ENCODE measurements around the gene MED12. TPM values are rescaled to one million over a fixed set of nuclear protein-coding genes. Genes with fewer than 3 reads are reported as not detected.

Gene MED12
- total and polyA plus RNA-seq, 2 of the 8 experiments (the other 6 are each of a cell fraction or from before 2014, with no cell fraction given): 19.4 to 48.9 TPM

GRCh38 chrX:71140440-71140839 lies 22.0 kb downstream of the MED12 start:
- 100% methylated on average over 5 of the region's 6 CpGs; no CpG with 5 or more reads in 1 of the 2 experiments for WGBS, 2 experiments (ENCODE audit: extremely low coverage in 1 of 2, insufficient coverage in 1 of 2, insufficient read length in 1 of 2, insufficient replicate concordance in 2 of 2, low coverage in 1 of 2, low lambda C conversion rate in 2 of 2, missing lambda C conversion rate in 1 of 2)
- FAIRE-seq: no peak
- DNase-seq (ENCODE audit: low read depth in 1 of 2, low spot score in 2 of 2): no peak
- TF ChIP-seq RAD21 (IDR thresholded peaks at IDR 0.05 in 1 of 2, conservative IDR thresholded peaks at IDR 0.05 in 1 of 2; ENCODE audit: low read depth in 2 of 2, low read length in 2 of 2) (no peak), TCF12 (IDR thresholded peaks at IDR 0.05; ENCODE audit: low read depth, low read length) (no peak), E2F6 (IDR thresholded peaks at IDR 0.05) (no peak), TAF1 (IDR thresholded peaks at IDR 0.05; ENCODE audit: low read depth, low read length) (no peak), JUN (IDR thresholded peaks at IDR 0.05; ENCODE audit: low read depth, low read length) (no peak), TEAD4 (IDR thresholded peaks at IDR 0.05; ENCODE audit: low read depth, low read length) (no peak), SIX5 (IDR thresholded peaks at IDR 0.05; ENCODE audit: low read depth, low read length) (no peak), CBX8 (IDR thresholded peaks at IDR 0.05; ENCODE audit: borderline replicate concordance, low read depth, low read length) (no peak), CBX5 (IDR thresholded peaks at IDR 0.05; ENCODE audit: low read depth, low read length) (no peak), RXRA (IDR thresholded peaks at IDR 0.05; ENCODE audit: insufficient read depth, low read depth, low read length) (no peak), YY1 (IDR thresholded peaks at IDR 0.05; ENCODE audit: low read depth, low read length) (no peak), KDM1A (IDR thresholded peaks at IDR 0.05; ENCODE audit: borderline replicate concordance, low read length) (no peak)

More at GRCh38 chrX:71140440-71140839, 22.0 kb downstream of the MED12 start:
- H3K4me1 ChIP-seq (replicated peaks in 1 of 4; ENCODE audit: control insufficient read depth in 3 of 4, insufficient read depth in 4 of 4, low read length in 3 of 4): peaks cover 0 to 6% (median 2%) of the 10 kb centered on the region in 4 experiments; a peak in 3 of 7 replicates
- H2BK20ac ChIP-seq (ENCODE audit: low read length): no peak overlapping the region
- no peak overlapping the region for H3K4ac ChIP-seq (replicated peaks; ENCODE audit: insufficient read length, low read depth, low read length)
- ChIA-PET CTCF (ENCODE audit: partially characterized antibody) (interaction anchor here (0.5 to 1.5 kb wide), 2 partner anchors 11 to 144 kb away, joined by 3 read pairs; no protein-coding TSS in a partner anchor), POLR2A (ENCODE audit: partially characterized antibody) (no interaction called here)
- no peak overlapping the region for H2BK120ac ChIP-seq (replicated peaks; ENCODE audit: low read depth, low read length)
- H2BK15ac ChIP-seq (ENCODE audit: low read length): no peak overlapping the region
- H3K79me2 ChIP-seq (ENCODE audit: control insufficient read depth in 1 of 2, insufficient read depth in 2 of 2, low read length in 2 of 2): no peaks in the 10 kb centered on the region
- no peak overlapping the region for H3K56ac ChIP-seq (replicated peaks; ENCODE audit: insufficient read length, low read depth, low read length)
- peaks cover 2% of the 10 kb centered on the region; the same call in 1 of the 2 replicates for H3K23me2 ChIP-seq (ENCODE audit: low read depth, low read length)
- no peak overlapping the region for H2BK5ac ChIP-seq (ENCODE audit: low read depth, low read length)
- no peaks in the 10 kb centered on the region for H3K79me1 ChIP-seq (ENCODE audit: low read depth, low read length)
- H4K20me1 ChIP-seq (replicated peaks in 1 of 2; ENCODE audit: control insufficient read depth in 1 of 2, insufficient read depth in 2 of 2, low read length in 2 of 2): no peaks in the 10 kb centered on the region
- H3K4me3 ChIP-seq (ENCODE audit: extremely low read depth in 1 of 4, insufficient read depth in 2 of 4, low read depth in 3 of 4, low read length in 4 of 4): no peak overlapping the region
- H4K91ac ChIP-seq (replicated peaks; ENCODE audit: insufficient read length, low read length): no peak overlapping the region
- H2BK12ac ChIP-seq (ENCODE audit: low read depth, low read length): no peak overlapping the region
- no peak overlapping the region for H3K23ac ChIP-seq (ENCODE audit: insufficient read length)
- no peak overlapping the region for H4K5ac ChIP-seq (ENCODE audit: insufficient read length, low read depth, low read length)
- no peak overlapping the region for H4K8ac ChIP-seq (ENCODE audit: extremely low read depth, insufficient read depth, low read length)
- no peak overlapping the region for H3K4me2 ChIP-seq (ENCODE audit: insufficient read depth in 1 of 2, low read depth in 2 of 2, low read length in 2 of 2)
- no peak overlapping the region for H3K14ac ChIP-seq (ENCODE audit: insufficient read length)
- no peaks in the 10 kb centered on the region for H3K27me3 ChIP-seq (replicated peaks in 1 of 4; ENCODE audit: control insufficient read depth in 3 of 4, extremely low read depth in 1 of 4, insufficient read depth in 3 of 4, low read length in 3 of 4)
- H2AK5ac ChIP-seq (ENCODE audit: low read depth, low read length): no peak overlapping the region
- H3K18ac ChIP-seq (ENCODE audit: extremely low read depth, low read length): no peak overlapping the region
- no peak overlapping the region for H3K9ac ChIP-seq (replicated peaks in 1 of 4; ENCODE audit: extremely low read depth in 1 of 4, low read depth in 3 of 4, low read length in 3 of 4)
- no peaks in the 10 kb centered on the region for H3K9me3 ChIP-seq (ENCODE audit: insufficient read depth in 2 of 2, low read depth in 1 of 2, low read length in 1 of 2)
- peaks cover 3 to 36% (median 15%) of the 10 kb centered on the region in 4 experiments; a peak in 7 of 8 replicates for H3K36me3 ChIP-seq (ENCODE audit: control insufficient read depth in 2 of 4, insufficient read depth in 4 of 4, low read length in 3 of 4)
- no peak overlapping the region for H2AFZ ChIP-seq (ENCODE audit: low read length)
- no peak overlapping the region for H3K27ac ChIP-seq (ENCODE audit: low read depth, low read length)

Data from H1 (cell line).